Chondrocyte (in vitro differentiated cells): Measurements from ENCODE around the gene DPYD. TPM values are rescaled to one million over a fixed set of nuclear protein-coding genes. Genes with fewer than 3 reads are reported as not detected.

Experiments used
- DNase-seq: peaks from one replicate; pipeline ENCODE4 v3.0.0; 2021; ENCODE audit warnings: mixed read lengths, low spot score
- H3K27ac Mint-ChIP-seq: one replicate; pipeline ENCODE4 v1.8.0; 2021; ENCODE audit warnings: mild to moderate bottlenecking, moderate library complexity, mixed read lengths; ENCODE audit not compliant: unreplicated experiment
- H3K27me3 Mint-ChIP-seq: 2 replicates; pipeline ENCODE4 v1.8.0; 2021; ENCODE audit warnings: low read depth, mixed read lengths
- H3K36me3 Mint-ChIP-seq: 2 replicates; pipeline ENCODE4 v1.8.0; 2021; ENCODE audit warnings: low read depth, mixed read lengths
- H3K4me1 Mint-ChIP-seq: 2 replicates; pipeline ENCODE4 v1.8.0; 2021; ENCODE audit warnings: low read depth, mild to moderate bottlenecking, mixed read lengths
- H3K4me3 Mint-ChIP-seq: one replicate; pipeline ENCODE4 v1.8.0; 2021; ENCODE audit warnings: mild to moderate bottlenecking, moderate library complexity, mixed read lengths; ENCODE audit not compliant: unreplicated experiment
- H3K9me3 Mint-ChIP-seq: 2 replicates; pipeline ENCODE4 v1.8.0; 2021; ENCODE audit warnings: low read depth, mixed read lengths
- total RNA-seq: library from RNA; stranded (reverse); gene quantifications from 3 replicates; pipeline ENCODE4 v1.2.1, GENCODE V29; 2021
- TF ChIP-seq, protein P1 (sequence below): fragments of 200-600 bp; sonication (generic); IDR thresholded peaks from 2 replicates; pipeline ENCODE4 v1.5.0; 2021; ENCODE audit warnings: antibody characterized with exemption, mild to moderate bottlenecking, moderate library complexity

Gene DPYD
- total RNA-seq, 1 donor from 2014 or later: 5.3 TPM

DNA sequence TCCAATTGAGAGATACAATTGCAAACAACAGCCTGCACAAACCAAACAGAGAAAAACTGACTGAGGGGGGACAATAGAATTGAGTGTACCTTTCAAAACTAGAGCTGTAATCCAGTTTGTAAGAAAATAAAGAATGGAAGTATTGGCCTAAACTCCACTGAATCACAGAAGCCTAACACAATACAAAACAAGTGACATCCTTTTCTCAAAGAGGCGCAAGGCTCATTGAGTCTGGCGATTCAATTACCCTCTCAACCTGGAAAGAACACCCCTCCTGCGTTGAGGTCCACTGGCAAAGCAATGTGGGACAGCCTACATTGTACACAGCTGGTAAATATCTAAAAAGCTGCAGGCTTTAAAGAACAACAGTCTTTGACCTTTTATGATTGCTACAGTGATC lies 182.6 kb downstream of the DPYD start:
- H3K27ac Mint-ChIP-seq: no peak overlapping the region
- no peaks in the 10 kb centered on the region for H3K27me3 Mint-ChIP-seq
- H3K36me3 Mint-ChIP-seq: no peaks in the 10 kb centered on the region

DNA sequence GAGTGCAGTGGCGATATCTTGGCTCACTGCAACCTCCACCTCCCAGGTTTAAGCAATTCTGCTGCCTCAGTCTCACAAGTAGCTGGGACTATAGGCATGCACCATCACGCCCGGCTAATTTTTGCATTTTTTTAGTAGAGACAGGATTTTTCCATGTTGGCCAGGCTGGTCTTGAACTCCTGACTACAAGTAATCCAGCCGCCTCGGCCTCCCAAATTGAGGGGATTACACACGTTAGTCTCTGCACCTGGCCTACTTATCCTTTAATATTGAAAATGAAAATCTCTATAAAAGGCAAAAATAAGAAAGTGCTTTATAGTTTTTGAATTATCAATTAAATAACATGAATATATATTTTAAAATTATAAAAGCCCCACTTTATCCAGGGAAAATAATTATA lies 190.6 kb downstream of the DPYD start:
- H3K27me3 Mint-ChIP-seq: no peaks in the 10 kb centered on the region
- no peaks in the 10 kb centered on the region for H3K9me3 Mint-ChIP-seq
- no peak overlapping the region for H3K27ac Mint-ChIP-seq
- DNase-seq: no peak
- H3K4me3 Mint-ChIP-seq: no peak overlapping the region
- peaks cover 3% of the 10 kb centered on the region for H3K4me1 Mint-ChIP-seq
- no peaks in the 10 kb centered on the region for H3K36me3 Mint-ChIP-seq
- TF ChIP-seq, protein P1, sequence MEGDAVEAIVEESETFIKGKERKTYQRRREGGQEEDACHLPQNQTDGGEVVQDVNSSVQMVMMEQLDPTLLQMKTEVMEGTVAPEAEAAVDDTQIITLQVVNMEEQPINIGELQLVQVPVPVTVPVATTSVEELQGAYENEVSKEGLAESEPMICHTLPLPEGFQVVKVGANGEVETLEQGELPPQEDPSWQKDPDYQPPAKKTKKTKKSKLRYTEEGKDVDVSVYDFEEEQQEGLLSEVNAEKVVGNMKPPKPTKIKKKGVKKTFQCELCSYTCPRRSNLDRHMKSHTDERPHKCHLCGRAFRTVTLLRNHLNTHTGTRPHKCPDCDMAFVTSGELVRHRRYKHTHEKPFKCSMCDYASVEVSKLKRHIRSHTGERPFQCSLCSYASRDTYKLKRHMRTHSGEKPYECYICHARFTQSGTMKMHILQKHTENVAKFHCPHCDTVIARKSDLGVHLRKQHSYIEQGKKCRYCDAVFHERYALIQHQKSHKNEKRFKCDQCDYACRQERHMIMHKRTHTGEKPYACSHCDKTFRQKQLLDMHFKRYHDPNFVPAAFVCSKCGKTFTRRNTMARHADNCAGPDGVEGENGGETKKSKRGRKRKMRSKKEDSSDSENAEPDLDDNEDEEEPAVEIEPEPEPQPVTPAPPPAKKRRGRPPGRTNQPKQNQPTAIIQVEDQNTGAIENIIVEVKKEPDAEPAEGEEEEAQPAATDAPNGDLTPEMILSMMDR: no peak

More for the DNA sequence above, 182.6 kb downstream of the DPYD start:
- Mint-ChIP-seq H3K9me3 (no peaks in the 10 kb centered on the region), H3K4me1 (peaks cover 4% of the 10 kb centered on the region), H3K4me3 (no peak overlapping the region)
- no peak for DNase-seq
- TF ChIP-seq, protein P1: no peak

DNA sequence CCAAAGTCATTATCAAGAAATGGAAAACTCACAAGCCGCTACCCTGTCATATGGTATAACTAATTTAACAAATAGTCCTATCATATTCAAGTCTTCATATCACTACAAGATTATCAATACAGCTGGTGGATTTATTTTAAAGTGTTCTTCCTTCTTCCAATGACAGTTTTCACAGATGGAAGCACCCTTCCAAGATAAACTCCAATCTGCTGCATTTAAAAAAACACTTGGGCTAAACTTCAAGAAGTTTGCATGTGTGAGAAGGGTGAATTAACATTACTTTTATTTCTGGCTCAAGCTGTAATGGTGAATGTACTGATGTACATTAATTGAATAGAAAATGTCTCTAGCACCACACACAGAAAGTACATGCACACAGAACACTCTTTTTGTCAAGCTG lies 192.4 kb downstream of the DPYD start:
- TF ChIP-seq, protein P1: no peak
- Mint-ChIP-seq H3K4me1 (peaks cover 3% of the 10 kb centered on the region), H3K36me3 (peaks cover 2% of the 10 kb centered on the region), H3K27me3 (no peaks in the 10 kb centered on the region), H3K27ac (no peak overlapping the region), H3K9me3 (peaks cover 11% of the 10 kb centered on the region), H3K4me3 (no peak overlapping the region)
- DNase-seq: no peak

DNA sequence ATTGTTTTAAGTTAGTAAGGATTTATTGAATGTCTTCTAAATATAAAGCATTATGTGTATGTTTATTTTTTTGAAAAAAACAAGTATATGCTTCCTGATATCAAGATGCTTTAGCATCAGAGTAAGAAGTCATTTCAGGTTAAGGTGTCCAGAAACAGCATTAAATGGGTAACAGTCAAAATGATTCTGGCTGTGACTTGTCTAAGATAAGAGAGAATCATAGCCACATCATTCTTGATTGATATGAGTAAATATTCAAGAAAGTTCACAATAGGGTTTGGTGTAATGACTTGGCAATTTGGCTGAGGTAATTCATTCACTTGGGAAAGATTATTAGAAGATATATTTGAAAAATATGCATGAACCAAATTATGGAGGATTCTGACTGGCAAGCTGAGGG lies 193.8 kb downstream of the DPYD start:
- H3K27ac Mint-ChIP-seq: no peak overlapping the region
- peaks cover 15% of the 10 kb centered on the region for H3K9me3 Mint-ChIP-seq
- peaks cover 5% of the 10 kb centered on the region for H3K4me1 Mint-ChIP-seq
- no peak for DNase-seq
- H3K27me3 Mint-ChIP-seq: no peaks in the 10 kb centered on the region
- H3K36me3 Mint-ChIP-seq: peaks cover 2% of the 10 kb centered on the region
- TF ChIP-seq, protein P1: no peak
- no peak overlapping the region for H3K4me3 Mint-ChIP-seq

DNA sequence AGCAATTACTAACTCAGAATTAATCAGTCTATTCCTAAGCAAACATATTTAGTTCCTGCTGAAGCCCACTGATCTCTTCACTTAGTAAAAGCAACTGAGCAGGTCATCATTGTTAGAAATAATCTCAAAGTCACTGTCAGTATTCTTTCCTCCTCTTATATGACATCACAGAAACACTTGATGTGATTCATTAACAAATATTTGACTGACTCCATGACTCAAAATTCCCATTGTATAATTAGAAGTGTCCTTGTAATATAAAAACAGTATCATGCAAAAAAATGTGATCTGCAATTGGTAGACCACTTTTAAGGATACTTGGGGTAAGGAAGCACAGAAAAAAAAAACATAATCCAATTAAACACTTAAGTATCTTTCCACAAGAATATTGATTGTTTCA lies 194.4 kb downstream of the DPYD start:
- DNase-seq: no peak
- Mint-ChIP-seq H3K4me3 (no peak overlapping the region), H3K9me3 (peaks cover 15% of the 10 kb centered on the region), H3K4me1 (peaks cover 7% of the 10 kb centered on the region), H3K36me3 (peaks cover 2% of the 10 kb centered on the region), H3K27me3 (no peaks in the 10 kb centered on the region), H3K27ac (no peak overlapping the region)
- TF ChIP-seq, protein P1: no peak
